ENCODE measurements around the gene UTP14A. TPM values are rescaled to one million over a fixed set of nuclear protein-coding genes. Genes with fewer than 3 reads are reported as not detected.

The UTP14A gene
- total RNA-seq, 1 experiment from 2014 or later: 6.9 TPM

Other genes with a start within 250 kb of the UTP14A start
- gene XPNPEP2, start 167.2 kb upstream of the UTP14A start, total RNA-seq (2014; rRNA removed; shearing (Covaris generic); ENCODE audit: low replicate concordance): not detected in 2 replicates
- gene SASH3, start 126.2 kb upstream of the UTP14A start, total RNA-seq (2014; rRNA removed; shearing (Covaris generic); ENCODE audit: low replicate concordance): not detected in 2 replicates
- 13.1 and 16.0 TPM in 2 replicates for gene ZDHHC9, start 62.3 kb upstream of the UTP14A start, total RNA-seq (2014; rRNA removed; shearing (Covaris generic); ENCODE audit: low replicate concordance)
- gene BCORL1, start 76.5 kb downstream of the UTP14A start, total RNA-seq (2014; rRNA removed; shearing (Covaris generic); ENCODE audit: low replicate concordance): 0.06 and 0.44 TPM in 2 replicates
- 12.5 and 16.0 TPM in 2 replicates for gene ELF4, start 204.3 kb downstream of the UTP14A start, total RNA-seq (2014; rRNA removed; shearing (Covaris generic); ENCODE audit: low replicate concordance)